GM18517 (cell line): ENCODE measurements around the gene ZNF366.

ENCODE experiments used
- ATAC-seq: cut with Tn5 transposase; IDR thresholded peaks from one replicate; pipeline ENCODE4 v1.9.1; 2021; ENCODE audit warnings: mild to moderate bottlenecking, moderate library complexity; ENCODE audit not compliant: unreplicated experiment

The ZNF366 gene

DNA sequence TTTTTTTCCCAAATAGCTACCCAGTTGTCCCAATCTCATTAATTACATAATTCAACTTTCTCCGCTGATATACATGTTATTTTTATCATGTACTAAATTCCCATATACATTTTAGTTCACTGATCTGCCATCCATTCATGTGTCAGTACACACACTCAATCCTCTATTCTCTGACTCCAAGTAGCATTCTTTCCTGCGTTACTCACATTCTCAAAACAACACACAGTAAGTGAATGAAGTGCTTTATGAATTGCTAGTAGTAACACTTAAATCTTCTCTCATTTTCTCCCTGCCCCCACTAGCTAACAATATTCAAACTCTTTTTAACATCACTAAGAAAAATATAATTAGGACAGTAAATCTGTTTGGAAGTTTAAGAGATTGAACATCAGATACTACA lies 8.9 kb downstream of the ZNF366 start:
- ATAC-seq: no peak

DNA sequence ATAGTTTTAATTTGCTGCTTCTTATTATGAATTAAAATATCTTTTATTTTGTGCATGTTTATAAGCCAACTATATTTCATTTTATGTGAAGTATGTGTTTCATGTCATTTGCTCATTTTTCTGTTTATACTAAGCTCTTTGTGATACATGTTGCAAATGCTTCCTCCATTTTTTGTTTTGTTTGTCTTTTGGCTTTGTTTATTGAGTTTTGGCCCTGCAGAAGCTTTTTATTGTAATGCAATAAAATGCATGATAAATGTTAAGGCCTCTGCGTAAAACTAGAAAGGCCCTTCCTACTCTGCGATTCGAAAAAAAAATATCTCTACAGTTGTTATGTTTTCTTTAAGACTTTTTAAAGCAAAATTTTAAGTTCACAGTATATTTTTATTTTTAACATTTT lies 9.4 kb downstream of the ZNF366 start:
- ATAC-seq: no peak

DNA sequence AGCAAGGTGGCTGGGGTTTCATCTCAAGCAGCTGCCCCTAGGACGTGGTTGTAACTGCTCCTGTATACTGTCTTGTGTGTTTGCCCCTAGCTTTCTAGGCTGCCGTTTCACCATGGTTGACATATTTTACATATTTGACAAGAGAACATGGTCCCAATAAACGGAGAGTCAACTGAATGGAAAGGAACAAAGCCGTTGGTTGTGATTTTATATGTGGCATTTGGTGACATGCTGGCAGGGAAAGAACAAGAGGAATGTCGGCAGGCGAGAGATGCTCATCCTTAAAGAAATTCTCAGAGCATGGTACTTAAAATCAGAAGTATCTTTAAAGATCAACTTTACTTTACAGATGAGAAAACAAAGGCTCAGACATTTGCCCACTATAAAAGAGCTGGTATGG lies 11.8 kb downstream of the ZNF366 start:
- ATAC-seq: no peak

DNA sequence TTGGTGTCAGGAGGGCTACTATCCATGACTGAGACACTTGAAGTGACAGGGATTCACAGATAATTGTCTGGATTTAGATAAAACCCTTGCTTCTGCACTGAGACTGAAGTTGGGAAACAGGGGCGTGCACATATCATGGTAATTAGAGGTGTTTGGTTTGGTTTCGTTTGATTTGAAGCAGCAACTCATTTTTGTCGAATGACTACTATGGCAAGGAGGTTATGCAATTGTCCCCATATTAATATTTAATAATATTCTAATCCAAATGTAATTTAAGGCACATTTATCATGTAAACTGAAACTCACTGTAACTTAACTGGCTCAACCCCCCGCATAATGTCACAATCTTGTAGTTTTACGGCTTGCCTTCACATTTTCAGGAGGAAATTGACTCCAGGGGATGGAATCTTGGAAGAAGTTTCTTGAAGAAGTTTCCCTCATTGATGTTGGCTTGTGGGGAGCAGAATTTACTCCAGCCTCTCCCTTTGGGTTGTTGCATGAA lies 12.5 kb downstream of the ZNF366 start:
- ATAC-seq: no peak

DNA sequence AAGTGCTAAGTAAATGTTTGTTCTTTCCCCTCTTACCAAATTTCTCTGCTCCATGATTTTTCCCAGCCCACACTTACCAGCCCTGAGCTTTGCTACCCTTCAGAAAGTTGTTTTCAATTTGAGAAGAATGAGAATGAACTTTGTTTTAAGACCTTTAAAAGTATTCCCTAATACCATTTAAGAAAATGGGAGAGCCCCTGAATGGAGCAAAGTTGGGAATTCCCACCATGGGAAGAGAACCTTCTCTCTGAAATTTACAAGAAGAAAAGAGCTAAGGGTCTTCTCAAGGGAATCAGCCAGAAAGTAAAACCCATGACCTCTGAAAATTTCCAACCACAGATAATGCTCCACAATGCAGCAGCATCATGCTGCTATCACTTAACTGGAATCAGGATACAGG lies 17.7 kb downstream of the ZNF366 start:
- ATAC-seq: no peak

DNA sequence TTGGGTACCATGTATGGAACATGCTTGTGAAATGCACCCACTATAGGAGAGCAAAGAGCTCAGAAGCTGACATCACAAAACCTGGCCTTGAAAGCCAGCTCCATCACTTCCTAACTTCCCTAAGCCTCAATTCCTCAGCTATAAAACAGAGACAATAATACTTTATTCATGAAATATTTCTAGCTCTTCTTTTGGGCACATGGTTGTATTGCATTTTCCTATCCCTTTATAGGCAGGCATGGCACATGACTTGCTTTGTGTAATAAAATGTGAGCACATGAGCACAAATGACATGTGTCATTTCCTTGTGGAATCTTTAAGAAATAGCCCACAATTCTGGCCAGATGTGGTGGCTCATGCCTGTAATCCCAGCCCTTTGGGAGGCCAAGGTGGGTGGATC lies 18.5 kb downstream of the ZNF366 start:
- no peak for ATAC-seq

DNA sequence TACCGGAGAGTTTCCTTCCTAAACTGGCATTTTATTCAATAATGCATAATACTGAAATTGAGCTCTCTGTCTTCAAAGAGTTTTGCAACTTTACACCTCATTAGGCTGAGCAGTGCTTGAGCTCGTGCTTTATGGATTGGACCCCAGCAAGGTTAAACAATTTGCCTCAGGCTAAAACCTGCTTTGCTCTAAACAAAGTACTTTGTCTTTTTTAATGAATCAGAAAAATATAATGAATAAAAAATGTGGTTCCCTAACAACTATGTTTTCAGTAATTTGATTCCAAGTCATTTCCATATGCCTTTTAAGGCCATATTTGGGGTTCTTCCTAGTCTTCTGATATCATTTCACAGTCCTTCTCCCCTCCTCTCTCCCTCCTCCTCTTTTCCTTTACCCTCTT lies 20.0 kb downstream of the ZNF366 start:
- no peak for ATAC-seq

DNA sequence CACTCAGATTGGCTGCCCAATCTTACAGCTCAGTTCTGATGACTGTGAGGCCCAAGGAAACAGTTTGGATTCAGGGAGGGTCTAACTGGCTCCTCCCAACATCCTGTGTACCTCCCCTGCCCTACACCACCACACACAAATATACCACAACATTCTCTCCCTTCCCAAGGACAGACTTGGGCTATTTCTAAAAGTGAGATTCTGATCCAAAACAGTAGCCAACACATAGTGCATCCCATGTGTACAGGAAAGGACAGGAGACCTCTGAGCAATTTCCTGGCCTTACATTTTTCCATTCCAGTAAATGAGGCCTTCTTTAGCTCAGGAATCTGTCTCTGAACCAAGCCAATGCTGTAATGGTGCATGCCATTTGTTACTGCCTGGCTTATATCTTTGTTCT lies 20.8 kb downstream of the ZNF366 start:
- no peak for ATAC-seq

DNA sequence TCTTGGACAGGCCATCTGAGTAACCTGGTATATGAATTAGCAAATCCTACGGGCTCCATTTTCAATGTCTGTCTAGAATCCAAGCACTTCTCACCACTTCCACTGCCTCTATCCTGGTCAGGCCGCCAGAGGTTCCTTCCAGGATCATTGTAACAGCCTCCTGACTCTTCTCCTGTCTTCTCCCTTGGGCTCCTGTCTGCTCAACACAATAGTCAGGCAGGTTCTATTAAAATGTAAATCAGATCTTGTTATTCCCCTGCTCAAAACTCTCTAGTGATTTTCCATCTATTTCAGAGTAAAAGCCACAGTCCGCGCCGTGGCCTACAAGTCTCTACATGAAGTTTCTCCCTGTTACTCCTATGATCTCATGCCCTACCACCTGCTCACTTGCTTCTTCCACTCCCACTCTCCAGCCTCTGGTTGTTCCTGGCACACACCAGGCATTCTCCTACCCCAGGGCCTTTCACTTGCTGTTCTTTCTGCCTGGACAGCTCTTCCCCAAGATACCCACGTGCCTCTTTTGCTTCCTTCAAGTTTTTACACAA lies 21.7 kb downstream of the ZNF366 start:
- no peak for ATAC-seq

DNA sequence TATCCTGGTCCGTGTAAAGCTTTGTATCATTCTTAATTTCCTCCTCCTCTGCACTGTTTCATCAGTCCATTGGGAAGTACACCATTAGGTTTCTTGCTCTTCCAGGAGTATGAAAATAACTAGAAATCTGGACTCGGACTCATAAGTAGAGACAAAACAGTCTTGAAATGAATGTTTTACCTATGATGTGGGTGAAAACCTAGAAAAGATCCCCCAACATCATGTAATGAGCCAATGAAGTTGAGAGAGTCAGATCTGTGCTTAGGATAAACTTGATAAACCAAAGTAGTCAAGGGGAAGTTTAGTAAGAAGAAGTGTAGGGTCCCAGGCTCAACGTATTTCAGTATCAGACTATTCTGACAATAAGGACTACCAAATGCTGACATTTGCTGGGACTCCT lies 25.2 kb downstream of the ZNF366 start:
- no peak for ATAC-seq

DNA sequence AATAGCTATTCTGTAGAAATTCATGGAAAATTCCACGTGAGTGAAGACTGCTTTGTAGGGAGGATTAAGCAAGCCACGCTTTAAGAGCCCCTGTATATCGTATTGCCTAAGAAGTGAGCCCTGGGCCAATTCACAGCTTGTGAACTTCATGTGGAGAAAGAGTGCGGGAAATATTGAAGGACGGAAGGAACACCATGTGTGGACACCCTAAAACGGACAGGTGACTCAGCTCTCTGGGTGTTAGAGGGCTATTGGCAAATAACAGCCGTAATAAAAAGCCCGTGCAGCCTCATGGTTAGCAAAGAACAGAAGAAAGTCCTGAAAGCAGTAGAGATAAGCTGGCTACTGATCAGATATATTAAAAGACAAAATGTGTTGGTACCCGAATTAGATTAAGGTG lies 26.4 kb downstream of the ZNF366 start:
- no peak for ATAC-seq

DNA sequence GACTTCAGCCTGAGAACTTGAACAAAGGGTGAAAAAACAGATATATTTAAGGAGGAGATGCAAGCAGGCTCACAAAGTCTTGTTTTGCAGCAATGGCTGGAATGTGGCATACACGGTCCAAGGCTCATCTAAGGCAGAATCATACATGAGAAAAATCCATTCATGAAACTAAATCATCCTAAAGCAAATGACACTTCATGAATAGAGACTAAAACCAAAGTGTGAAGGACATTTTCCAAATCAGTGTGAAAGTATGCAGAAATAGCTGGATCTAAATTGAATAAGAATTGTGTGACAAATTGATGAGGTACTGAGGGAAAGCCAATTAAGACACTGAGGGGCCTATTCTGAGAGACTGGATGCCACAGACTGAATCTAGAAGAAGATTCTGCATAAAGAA lies 27.3 kb downstream of the ZNF366 start:
- no peak for ATAC-seq

DNA sequence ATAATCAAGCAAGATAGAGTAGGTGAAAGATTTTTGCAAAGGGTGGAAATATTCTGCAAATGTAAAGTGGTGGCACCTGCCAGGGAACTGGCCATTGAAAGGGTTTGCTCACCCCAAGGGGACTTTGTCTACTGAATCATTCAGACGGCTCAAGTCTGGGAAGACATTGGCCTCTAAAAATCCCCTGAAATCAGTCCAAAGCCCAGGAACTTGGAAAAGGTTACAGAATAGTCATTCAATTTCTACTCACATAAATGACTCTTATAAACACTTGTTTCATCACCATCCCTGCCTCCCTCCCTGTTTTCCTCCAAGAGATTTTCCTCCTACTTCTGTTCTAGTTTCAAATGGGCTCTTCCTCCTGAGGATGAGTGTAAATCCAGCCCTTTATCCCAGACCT lies 28.5 kb downstream of the ZNF366 start:
- no peak for ATAC-seq

DNA sequence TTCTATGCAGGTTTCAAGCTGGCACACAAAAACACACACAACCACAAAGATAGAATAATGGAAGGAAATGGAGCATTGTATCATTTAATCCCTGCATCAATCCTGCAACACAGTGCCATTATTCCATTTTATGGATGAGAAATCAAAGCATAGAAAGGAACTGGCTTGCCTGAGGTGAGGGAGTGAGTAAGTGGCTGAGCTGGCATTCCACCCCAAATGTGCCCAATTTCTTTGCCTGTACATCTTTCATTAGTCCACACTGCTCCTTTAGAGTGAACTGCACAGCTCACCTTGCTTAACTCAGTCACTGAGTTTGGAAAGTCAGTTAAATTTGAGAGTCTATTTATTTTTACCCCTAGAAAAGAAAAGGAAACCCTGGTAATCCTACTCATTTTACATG lies 28.9 kb downstream of the ZNF366 start:
- no peak for ATAC-seq

DNA sequence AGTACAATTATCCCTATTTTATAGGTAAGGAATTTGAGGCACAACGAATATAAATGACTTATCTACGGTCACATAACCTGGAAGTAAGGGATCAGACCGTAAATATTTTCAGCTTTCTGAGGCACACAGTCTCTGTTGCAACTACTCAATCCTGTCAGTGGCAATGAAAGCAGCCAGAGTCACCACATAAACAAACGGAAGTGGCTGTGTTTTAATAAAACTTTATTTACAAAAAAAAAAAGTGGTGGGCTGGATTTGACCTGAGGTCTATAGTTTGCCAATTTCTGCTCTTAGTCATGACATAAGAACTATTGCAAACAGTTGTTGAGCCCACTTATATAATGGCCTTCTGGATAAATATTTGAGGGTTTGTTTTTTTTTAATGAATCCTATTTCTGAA lies 29.6 kb downstream of the ZNF366 start:
- no peak for ATAC-seq

DNA sequence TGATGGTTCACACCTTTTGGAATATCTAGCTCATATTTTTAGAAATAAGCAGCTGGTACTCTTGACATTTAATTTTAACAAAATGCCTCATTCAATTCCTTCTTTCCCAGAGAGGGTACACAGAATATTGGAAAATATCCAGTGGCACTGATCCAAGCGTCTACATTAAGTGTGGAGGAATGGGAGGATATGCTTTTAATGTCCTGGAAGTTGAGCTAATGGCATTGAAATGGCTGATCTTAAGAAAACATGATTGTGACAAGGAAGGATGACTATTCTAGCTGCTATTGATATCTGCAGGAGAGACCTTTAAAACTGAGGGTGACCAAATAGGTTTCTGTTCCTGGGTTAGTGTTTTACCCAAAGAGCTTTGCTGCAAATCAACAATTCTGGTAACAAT lies 30.0 kb downstream of the ZNF366 start:
- ATAC-seq: no peak

DNA sequence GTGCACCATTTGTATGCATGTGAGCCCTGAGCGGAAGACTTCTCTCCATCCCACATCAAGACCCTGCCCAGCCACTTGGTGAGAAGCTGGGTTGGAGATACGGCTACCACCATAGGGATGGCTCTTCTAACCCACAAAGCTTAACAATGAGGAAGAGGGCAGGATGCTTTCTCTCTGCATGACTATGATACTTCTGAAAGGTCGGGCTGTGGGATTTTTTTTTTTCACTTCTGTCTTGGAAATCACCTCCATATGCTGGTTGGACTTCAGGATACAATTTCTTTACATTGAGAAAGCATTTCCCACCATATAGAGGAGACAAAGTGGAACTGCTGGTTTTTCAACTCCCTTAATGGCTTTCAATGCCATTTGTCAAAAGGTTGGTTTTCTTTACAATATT lies 30.5 kb downstream of the ZNF366 start:
- ATAC-seq: no peak

DNA sequence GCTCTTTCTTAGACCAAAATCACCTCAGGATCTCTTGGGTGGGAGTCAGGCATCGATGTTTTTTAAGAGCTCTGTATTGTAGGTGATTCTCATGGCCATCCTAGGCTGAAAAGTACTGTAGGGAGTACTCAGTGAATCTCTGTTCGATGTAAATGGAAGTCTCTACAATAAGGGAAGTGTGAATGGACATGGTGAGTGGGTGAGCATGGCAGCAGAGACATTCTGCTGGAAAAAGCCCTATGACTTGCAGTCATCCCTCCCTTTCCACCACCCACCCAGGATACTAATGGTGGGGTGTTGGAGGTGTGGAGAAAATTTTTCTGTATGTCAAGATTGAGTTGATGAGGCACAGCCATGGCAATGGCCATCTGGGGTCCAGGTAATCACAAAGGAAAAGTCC lies 30.9 kb downstream of the ZNF366 start:
- ATAC-seq: no peak

DNA sequence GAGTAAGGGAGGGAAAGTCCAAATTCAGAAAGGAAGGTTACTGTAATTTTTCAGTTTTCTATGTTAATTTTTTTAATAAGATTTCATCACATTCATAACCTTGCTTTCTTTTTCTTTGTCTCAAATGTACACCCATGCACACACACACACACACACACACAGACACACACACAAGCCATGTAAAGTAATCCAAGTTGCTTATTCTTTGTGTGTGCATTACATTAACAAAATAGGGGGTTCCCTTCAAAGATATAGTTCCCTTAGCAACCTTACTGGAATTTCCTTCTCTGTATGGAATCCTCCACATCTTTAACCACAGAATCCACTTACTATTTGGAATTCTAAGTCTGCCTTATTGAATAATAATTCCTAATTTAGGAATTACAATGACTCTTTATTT lies 32.7 kb downstream of the ZNF366 start:
- no peak for ATAC-seq

DNA sequence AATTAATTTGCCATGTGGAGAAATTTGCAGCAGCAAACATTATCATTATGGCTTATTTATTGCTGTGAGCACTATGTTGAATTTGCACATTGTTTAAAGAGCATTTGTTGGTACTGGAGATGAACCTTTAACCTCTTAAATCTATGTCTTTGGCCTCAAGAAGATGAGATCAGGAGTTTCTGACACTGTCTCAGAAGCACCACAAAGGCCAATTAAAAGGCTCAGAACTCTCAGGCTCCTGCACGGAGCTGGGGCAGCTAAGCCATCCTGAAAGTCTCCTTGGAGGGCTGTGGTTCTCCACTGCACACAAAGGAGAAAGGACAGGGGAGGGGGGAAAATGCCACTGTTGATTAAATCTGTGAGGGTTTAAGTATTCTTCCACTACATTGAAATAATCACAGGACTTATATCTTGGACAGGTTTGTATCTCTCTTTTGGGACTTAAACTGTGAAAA lies 33.1 kb downstream of the ZNF366 start:
- no peak for ATAC-seq

DNA sequence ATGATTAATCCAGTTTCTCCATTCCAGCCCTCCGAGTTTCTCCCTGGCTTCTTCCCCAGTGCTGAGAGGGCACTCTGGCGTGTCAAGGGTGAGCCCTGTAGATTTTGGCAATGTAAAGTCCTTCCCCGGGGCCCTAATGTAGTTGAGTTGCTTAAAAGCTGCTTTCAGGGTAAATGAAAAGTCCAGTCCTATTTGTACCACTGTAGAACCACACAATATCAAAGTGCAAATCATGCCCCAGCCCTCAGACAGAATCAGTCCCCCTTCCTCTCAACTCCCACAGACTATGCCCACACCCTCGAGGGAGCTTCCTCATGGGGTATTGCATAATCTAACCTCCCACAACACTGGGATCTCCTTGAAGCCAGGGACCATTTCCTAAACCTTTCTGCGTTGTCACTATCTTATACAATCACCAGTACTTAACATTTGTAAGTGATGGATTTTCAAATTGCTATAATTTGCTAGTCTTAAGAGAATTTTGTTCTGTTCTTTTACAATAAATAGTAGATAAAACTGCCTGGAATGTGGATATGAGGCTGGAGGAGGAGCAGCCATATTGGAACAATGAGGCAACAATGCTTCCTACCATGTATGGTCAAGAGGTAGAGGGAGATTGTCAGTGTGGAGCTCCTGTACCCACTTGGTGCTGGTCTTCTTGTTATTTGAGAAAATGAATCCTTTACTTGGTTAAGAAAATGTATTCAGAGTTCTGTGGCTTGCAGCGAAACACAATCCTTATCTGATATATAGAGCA lies 34.4 kb downstream of the ZNF366 start:
- no peak for ATAC-seq

DNA sequence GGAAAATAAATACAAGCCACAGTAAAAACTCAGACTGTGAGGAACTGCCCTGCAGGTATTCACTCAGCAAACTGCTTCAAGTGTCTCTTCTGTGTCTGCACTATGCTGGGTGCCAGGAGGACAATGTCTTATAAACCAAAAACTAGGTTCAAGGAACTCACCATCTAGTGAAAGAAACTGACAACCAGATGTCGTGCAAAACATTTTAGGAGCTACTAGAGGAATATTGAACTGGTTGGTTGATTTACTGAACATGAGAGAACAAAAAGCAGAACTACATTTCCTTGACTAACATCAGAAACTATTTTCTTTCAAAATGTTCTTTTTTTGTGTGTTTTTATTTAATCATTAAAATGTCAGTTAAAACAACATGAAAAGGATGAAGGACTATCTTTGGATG lies 35.2 kb downstream of the ZNF366 start:
- ATAC-seq: no peak

DNA sequence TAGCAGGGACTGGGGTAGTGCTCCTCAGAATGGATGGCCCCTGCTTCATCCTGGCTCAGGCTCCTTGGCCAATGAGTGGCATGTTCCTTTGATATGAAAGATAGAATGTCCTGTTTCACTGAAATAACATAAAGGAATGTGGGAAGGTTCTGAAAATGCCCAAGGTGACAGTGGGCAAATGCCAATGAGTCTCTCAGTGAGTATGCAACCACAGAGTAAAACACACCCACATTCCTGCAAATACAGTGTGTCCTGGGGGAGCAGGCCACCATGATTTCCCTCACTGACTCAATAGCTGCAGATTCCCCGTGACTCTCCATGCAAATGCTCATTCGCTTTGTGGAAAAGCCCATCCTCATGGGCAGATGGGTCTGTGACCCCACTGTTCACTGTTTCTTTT lies 36.4 kb downstream of the ZNF366 start:
- ATAC-seq: no peak
